Measurements from ENCODE around the gene MAGOHB.

Gene MAGOHB

DNA sequence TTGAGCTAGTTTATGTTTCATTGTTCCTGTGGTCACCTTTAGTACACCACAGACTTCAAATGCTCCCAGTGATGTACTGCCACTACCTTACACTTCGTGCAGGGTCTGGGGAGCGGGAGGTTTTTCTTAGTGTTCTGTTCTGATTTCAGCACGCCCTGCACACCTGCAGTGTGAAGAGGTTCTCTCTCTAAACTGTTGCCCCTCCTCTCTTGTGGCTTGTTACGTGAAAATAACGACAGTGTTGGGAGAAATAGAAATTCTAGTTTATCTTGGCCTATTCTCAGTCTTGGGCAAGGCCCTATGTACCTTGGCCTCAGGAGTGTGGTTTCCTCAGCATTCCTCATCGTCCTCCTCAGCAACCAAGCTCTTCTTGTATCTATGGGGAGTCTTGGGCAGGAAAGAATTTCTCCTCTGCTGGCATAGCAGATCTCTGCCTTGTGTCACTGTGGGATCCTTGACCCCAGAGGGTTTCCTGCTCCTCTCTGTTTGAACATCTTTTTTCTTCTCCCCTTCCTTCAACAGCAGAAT, 59.1 kb downstream of the MAGOHB start:
- no peaks in the 10 kb centered on the region for H3K27me3 ChIP-seq (ENCODE audit: control insufficient read depth, insufficient read depth, low read length)
- no peaks in the 10 kb centered on the region for H3K4me1 ChIP-seq (ENCODE audit: control insufficient read depth, insufficient read depth, low read length)
- H3K4me3 ChIP-seq (ENCODE audit: low read length) = no peak overlapping the region
- H3K9me3 ChIP-seq (replicated peaks; ENCODE audit: low read length) = no peaks in the 10 kb centered on the region
- no peak overlapping the region for H3K9ac ChIP-seq (ENCODE audit: low read depth, low read length)
- H3K36me3 ChIP-seq (ENCODE audit: insufficient read depth, low read length) = no peaks in the 10 kb centered on the region
- no peak overlapping the region for H3K4me2 ChIP-seq (ENCODE audit: low read length)

All from skeletal muscle satellite cell (primary cell).